ENCODE data around the gene CNOT9. TPM values are rescaled to one million over a fixed set of nuclear protein-coding genes. Genes with fewer than 3 reads are reported as not detected.

CNOT9 gene
- total and polyA plus RNA-seq, 2 of the 13 experiments (the other 11 are each of a cell fraction or from before 2014, with no cell fraction given) = 82.6 to 92.4 TPM

- TF ChIP-seq MED13 (CRISPR knock-in tag; IDR thresholded peaks at IDR 0.05) (no peak; the same call in none of the 2 replicates), ATF7 (IDR thresholded peaks at IDR 0.05) (peak; percentile 42), ATF7 (CRISPR knock-in tag; IDR thresholded peaks at IDR 0.05) (peak; percentile 78; the same call in 1 of the 2 replicates), TAF15 (IDR thresholded peaks at IDR 0.05; ENCODE audit: low read depth, low read length, poor library complexity, severe bottlenecking) (peak; percentile 85), RFX3 (CRISPR knock-in tag; IDR thresholded peaks at IDR 0.05) (no peak), NCOA2 (CRISPR knock-in tag; IDR thresholded peaks at IDR 0.05) (peak; percentile 66), MATR3 (CRISPR knock-in tag; IDR thresholded peaks at IDR 0.05) (no peak), ZBTB25 (CRISPR knock-in tag; IDR thresholded peaks at IDR 0.05) (peak; percentile 93), KDM2A (CRISPR knock-in tag; IDR thresholded peaks at IDR 0.05; ENCODE audit: borderline replicate concordance, low read depth) (0 out of 2 replicates have a peak, but pooled peaks have one; percentile 16), MEIS1 (CRISPR knock-in tag; IDR thresholded peaks at IDR 0.05; ENCODE audit: borderline replicate concordance) (peak; percentile 11; the same call in 1 of the 2 replicates), KDM5B (CRISPR knock-in tag; IDR thresholded peaks at IDR 0.05; ENCODE audit: borderline replicate concordance) (peak; percentile 99), HNF4A (CRISPR knock-in tag; IDR thresholded peaks at IDR 0.05) (peak; percentile 89), GATAD1 (CRISPR knock-in tag; IDR thresholded peaks at IDR 0.05) (peak; percentile 80), GPN1 (CRISPR knock-in tag; IDR thresholded peaks at IDR 0.05; ENCODE audit: borderline replicate concordance) (no peak), ZNF713 (CRISPR knock-in tag; IDR thresholded peaks at IDR 0.05) (no peak), ZNF781 (CRISPR knock-in tag; IDR thresholded peaks at IDR 0.05; ENCODE audit: borderline replicate concordance, not compliant biosample characterization) (peak; percentile 98), PHB2 (IDR thresholded peaks at IDR 0.05; ENCODE audit: partially characterized antibody) (no peak), NFRKB (IDR thresholded peaks at IDR 0.05) (no peak), ARNT2 (CRISPR knock-in tag; IDR thresholded peaks at IDR 0.05; ENCODE audit: low read depth) (peak; percentile 99), ZKSCAN5 (CRISPR knock-in tag; IDR thresholded peaks at IDR 0.05) (no peak), GMEB2 (CRISPR knock-in tag; IDR thresholded peaks at IDR 0.05; ENCODE audit: low read depth) (peak; percentile 95), ZNF256 (CRISPR knock-in tag; conservative IDR thresholded peaks at IDR 0.05) (peak; percentile 87), TP53 (CRISPR knock-in tag; conservative IDR thresholded peaks at IDR 0.05) (no peak), ZNF644 (CRISPR knock-in tag; IDR thresholded peaks at IDR 0.05; ENCODE audit: low read depth) (no peak), NONO (IDR thresholded peaks at IDR 0.05) (no peak), NONO (CRISPR knock-in tag; conservative IDR thresholded peaks at IDR 0.05) (peak; percentile 96), MAZ (IDR thresholded peaks at IDR 0.05; ENCODE audit: borderline replicate concordance, low read depth, low read length) (peak; percentile 76; the same call in 1 of the 2 replicates), MAZ (CRISPR knock-in tag; IDR thresholded peaks at IDR 0.05; ENCODE audit: low read depth) (peak; percentile 97), NR2F2 (IDR thresholded peaks at IDR 0.05; ENCODE audit: borderline replicate concordance, low read depth) (peak; percentile 91), CAMTA2 (CRISPR knock-in tag; IDR thresholded peaks at IDR 0.05; ENCODE audit: borderline replicate concordance) (0 out of 2 replicates have a peak, but pooled peaks have one; percentile 83), ZNF775 (CRISPR knock-in tag; IDR thresholded peaks at IDR 0.05; ENCODE audit: borderline replicate concordance) (peak; percentile 30; the same call in 1 of the 2 replicates)
Observed at GRCh38 chr2:218568190-218569037, at the start of gene CNOT9, which contains the start of gene USP37 (continued).

Data from HepG2 (cell line).